Testis (tissue), 3 donors: ENCODE results near the gene ZNF516. TPM values are rescaled to one million over a fixed set of nuclear protein-coding genes. Genes with fewer than 3 reads are reported as not detected.

Experiments
- DNase-seq: peaks from one replicate; pipeline ENCODE4 v3.0.0-alpha.2; 2019
- H3K27ac ChIP-seq, 2 donors: fragments of 200-600 bp; sonication (generic); one replicate each; pipeline ENCODE4 v1.5.1; 2019
- H3K27me3 ChIP-seq: fragments of 200-600 bp; sonication (generic); one replicate; pipeline ENCODE4 v1.5.1; 2019
- H3K36me3 ChIP-seq: fragments of 200-600 bp; sonication (generic); one replicate; pipeline ENCODE4 v1.5.1; 2017; ENCODE audit warnings: low read depth; ENCODE audit errors: missing control alignments
- H3K4me1 ChIP-seq: fragments of 200-600 bp; sonication (generic); one replicate; pipeline ENCODE4 v1.5.1; 2019
- H3K4me3 ChIP-seq, 2 donors: fragments of 200-600 bp; sonication (generic); one replicate each; pipeline ENCODE4 v1.5.1; 2017 to 2019
- H3K9me3 ChIP-seq: fragments of 200-600 bp; sonication (generic); one replicate; pipeline ENCODE4 v1.5.1; 2017
- POLR2A ChIP-seq: fragments of 450-650 bp; IDR thresholded peaks from one replicate; pipeline ENCODE4 v1.6.1; 2017; ENCODE audit warnings: antibody characterized with exemption, mild to moderate bottlenecking, moderate library complexity
- WGBS, 2 donors: methylation state at CpG; one replicate each; pipeline ENCODE4 v1.1.5; 2018; 5-methylcytosine and 5-hydroxymethylcytosine counted together
- intact Hi-C: fragments of 100-400 bp; cut with DNase I; formaldehyde crosslinking; loops from one replicate; pipeline ENCODE4 v1.15.1; 2023; ENCODE audit warnings: low total_unique reads
- polyA plus RNA-seq: library from polyadenylated mRNA; stranded (reverse); fragments of 350-450 nt; fragmentation: Illumina TruSeq; extraction: RNeasy Lipid Tissue Mini Kit (QIAGEN cat#74804); gene quantifications from one replicate; pipeline ENCODE4 v1.2.3, GENCODE V29; 2014; ENCODE audit warnings: low read depth, low replicate concordance; ENCODE audit not compliant: insufficient read depth
- total RNA-seq, 2 donors: library from RNA; depleted of rRNA; stranded (reverse); fragments of >200 nt; gene quantifications; one replicate each; pipeline ENCODE4 v1.2.3, GENCODE V29; 2016
- TF ChIP-seq, protein P1 (sequence below), 3 experiments: fragments of 450-650 bp in 2 of 3; fragments of 200-600 bp in 1 of 3; sonication (generic) in 1 of 3; IDR thresholded peaks; one replicate each; pipeline ENCODE4 v1.5.1; 2016 to 2019; ENCODE audit warnings: antibody characterized with exemption in 3 of 3, mild to moderate bottlenecking in 2 of 3, moderate library complexity in 1 of 3

Gene ZNF516
- total and polyA plus RNA-seq, 3 donors from 2014 or later = 79.0 to 212 (median 189) TPM

- Histone ChIP-seq H3K27ac (no peak overlapping the region), H3K9me3 (no peaks in the 10 kb centered on the region), H3K4me1 (peaks cover 20% of the 10 kb centered on the region), H3K36me3 (no peaks in the 10 kb centered on the region), H3K27me3 (no peaks in the 10 kb centered on the region), H3K4me3 (no peak overlapping the region)
- intact Hi-C loops = no loop called here
- peak; percentile 14 for DNase-seq
- TF ChIP-seq, protein P1, sequence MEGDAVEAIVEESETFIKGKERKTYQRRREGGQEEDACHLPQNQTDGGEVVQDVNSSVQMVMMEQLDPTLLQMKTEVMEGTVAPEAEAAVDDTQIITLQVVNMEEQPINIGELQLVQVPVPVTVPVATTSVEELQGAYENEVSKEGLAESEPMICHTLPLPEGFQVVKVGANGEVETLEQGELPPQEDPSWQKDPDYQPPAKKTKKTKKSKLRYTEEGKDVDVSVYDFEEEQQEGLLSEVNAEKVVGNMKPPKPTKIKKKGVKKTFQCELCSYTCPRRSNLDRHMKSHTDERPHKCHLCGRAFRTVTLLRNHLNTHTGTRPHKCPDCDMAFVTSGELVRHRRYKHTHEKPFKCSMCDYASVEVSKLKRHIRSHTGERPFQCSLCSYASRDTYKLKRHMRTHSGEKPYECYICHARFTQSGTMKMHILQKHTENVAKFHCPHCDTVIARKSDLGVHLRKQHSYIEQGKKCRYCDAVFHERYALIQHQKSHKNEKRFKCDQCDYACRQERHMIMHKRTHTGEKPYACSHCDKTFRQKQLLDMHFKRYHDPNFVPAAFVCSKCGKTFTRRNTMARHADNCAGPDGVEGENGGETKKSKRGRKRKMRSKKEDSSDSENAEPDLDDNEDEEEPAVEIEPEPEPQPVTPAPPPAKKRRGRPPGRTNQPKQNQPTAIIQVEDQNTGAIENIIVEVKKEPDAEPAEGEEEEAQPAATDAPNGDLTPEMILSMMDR (IDR thresholded peaks at IDR 0.05) = no peak
- TF ChIP-seq POLR2A = no peak
- WGBS, 2 donors = 87% methylated on average over 15 of the region's 15 CpGs
These were observed 11.9 kb downstream of the ZNF516 start for GRCh38 chr18:76482971-76483691.

- intact Hi-C loops = no loop called here
- TF ChIP-seq, protein P1 (IDR thresholded peaks at IDR 0.05) = no peak
- 88 to 90% methylated on average over 12 to 13 of the region's 13 CpGs for WGBS, 2 donors
- Histone ChIP-seq H3K4me1 (peaks cover 23% of the 10 kb centered on the region), H3K9me3 (no peaks in the 10 kb centered on the region), H3K36me3 (no peaks in the 10 kb centered on the region), H3K27me3 (no peaks in the 10 kb centered on the region), H3K27ac (no peak overlapping the region), H3K4me3 (no peak overlapping the region)
- DNase-seq = no peak
These were observed 12.8 kb downstream of the ZNF516 start for GRCh38 chr18:76482267-76482666.

- no peaks in the 10 kb centered on the region for H3K9me3 ChIP-seq
- H3K27me3 ChIP-seq = no peaks in the 10 kb centered on the region
- TF ChIP-seq, protein P1 (IDR thresholded peaks at IDR 0.05) = no peak
- TF ChIP-seq POLR2A = no peak
- 67 to 68% methylated on average over 3 of the region's 3 CpGs for WGBS, 2 donors
- intact Hi-C loops = no loop called here
- H3K4me3 ChIP-seq = no peak overlapping the region
- no peak for DNase-seq
- peak overlapping the region in 1 of 2 donors; percentile 20 for H3K27ac ChIP-seq
- H3K4me1 ChIP-seq = peaks cover 34% of the 10 kb centered on the region
- H3K36me3 ChIP-seq = no peaks in the 10 kb centered on the region
These were observed 14.1 kb downstream of the ZNF516 start for GRCh38 chr18:76480913-76481312.

DNA sequence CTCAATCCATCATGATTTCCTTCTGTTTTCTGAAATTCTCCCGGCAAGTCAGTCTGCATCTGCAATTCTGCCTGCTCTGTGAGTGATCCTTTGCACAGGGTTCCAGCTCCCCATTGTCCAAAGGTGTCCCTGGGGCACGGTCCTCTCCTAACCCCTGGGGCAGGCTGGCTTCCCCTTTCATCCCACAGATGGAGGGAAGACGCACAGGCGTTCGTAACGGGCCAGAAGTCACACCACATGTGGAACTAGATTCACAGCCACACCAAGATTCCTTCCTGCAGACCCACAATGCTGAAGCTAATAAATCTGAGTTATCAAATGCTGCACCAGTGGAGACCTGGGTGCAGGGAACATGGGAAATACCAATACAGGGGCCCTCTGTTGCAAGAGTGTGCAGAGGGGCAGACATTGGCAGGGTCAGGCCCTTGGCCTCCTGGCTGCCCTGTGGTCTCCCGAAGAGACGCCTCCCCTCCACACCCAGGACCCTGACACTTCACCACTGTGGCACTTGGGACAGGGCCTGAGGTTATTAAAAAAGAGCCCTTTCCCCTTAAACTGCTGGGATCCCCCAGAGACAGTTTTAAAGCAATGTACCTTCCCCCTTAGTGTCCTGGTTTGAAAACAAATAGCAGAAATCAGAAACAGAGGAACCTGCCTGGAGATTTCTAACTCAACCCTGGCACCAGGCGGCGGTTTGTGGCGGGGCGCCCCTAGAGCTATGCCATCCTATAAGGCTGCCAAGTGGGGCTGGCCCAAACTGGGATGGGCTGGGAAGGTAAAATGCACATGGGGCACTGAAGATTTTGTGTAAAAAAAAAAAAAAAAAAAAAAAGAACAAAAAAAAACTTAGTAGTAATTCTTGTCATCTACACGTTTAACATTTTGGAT, 15.4 kb downstream of the ZNF516 start:
- no peaks in the 10 kb centered on the region for H3K9me3 ChIP-seq
- 65 to 77% methylated on average over 8 to 13 of the region's 13 CpGs for whole genome bisulfite sequencing, 2 donors
- DNase-seq = no peak
- H3K27me3 ChIP-seq = no peaks in the 10 kb centered on the region
- no peaks in the 10 kb centered on the region for H3K36me3 ChIP-seq
- intact Hi-C loops = no loop called here
- H3K4me3 ChIP-seq = no peak overlapping the region
- H3K27ac ChIP-seq = peak overlapping the region; percentile 23 to 73
- peaks cover 45% of the 10 kb centered on the region for H3K4me1 ChIP-seq
- no peak for TF ChIP-seq POLR2A
